Measurements from ENCODE around the gene GDI2.
"Not testable (repeated sequence)": the region's sequence is repeated elsewhere in the genome, so short reads cannot be mapped to it uniquely, and the experiment has no call there.

DNA sequence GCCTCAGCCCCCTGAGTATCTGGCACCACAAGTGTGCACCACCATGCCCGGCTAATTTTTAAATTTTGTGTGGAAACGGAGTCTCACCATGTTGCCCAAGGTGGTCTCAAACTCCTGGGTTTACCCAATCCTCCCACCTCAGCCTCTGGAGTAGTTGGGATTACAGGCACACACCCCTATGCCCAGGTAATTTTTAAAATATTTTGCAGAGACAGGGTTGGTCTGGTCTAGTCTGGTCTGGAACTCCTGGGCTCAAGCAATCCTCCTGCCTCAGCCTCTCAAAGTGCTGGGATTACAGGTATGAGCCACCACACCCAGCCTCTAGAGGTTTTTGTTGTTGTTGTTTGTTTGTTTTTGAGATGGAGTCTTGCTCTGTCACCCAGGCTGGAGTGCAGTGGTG is 22.9 kb upstream of the GDI2 start:
- TF ChIP-seq, protein P1, sequence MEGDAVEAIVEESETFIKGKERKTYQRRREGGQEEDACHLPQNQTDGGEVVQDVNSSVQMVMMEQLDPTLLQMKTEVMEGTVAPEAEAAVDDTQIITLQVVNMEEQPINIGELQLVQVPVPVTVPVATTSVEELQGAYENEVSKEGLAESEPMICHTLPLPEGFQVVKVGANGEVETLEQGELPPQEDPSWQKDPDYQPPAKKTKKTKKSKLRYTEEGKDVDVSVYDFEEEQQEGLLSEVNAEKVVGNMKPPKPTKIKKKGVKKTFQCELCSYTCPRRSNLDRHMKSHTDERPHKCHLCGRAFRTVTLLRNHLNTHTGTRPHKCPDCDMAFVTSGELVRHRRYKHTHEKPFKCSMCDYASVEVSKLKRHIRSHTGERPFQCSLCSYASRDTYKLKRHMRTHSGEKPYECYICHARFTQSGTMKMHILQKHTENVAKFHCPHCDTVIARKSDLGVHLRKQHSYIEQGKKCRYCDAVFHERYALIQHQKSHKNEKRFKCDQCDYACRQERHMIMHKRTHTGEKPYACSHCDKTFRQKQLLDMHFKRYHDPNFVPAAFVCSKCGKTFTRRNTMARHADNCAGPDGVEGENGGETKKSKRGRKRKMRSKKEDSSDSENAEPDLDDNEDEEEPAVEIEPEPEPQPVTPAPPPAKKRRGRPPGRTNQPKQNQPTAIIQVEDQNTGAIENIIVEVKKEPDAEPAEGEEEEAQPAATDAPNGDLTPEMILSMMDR (IDR thresholded peaks at IDR 0.05), result not testable (repeated sequence)
- TF ChIP-seq POLR2AphosphoS5, POLR2A (IDR thresholded peaks at IDR 0.05): not testable (repeated sequence)
